Posterior vena cava (tissue), 2 donors: ENCODE data around the gene DPYSL3. TPM values are rescaled to one million over a fixed set of nuclear protein-coding genes. Genes with fewer than 3 reads are reported as not detected.

Source experiments
- DNase-seq: peaks from one replicate; pipeline ENCODE4 v3.0.0-alpha.2; 2020; ENCODE audit warnings: low spot score
- intact Hi-C, 2 donors: fragments of 100-400 bp; cut with DNase I; formaldehyde crosslinking; loops; one replicate each; pipeline versions ENCODE4 v1.14.1 to v1.14.2; 2022 to 2023
- total RNA-seq, 2 donors: library from RNA; stranded (reverse); fragmentation: NEBNext Ultra II Directional; extraction: Animal tissue kit (Norgen Biotek cat#: 25700); gene quantifications; one replicate each; pipeline ENCODE4 v1.2.1, GENCODE V29; 2021
- donor health status: DM: yes; HTN: yes; CAD: no.
- donor health status: DM: yes; HTN: yes; CAD: no.

The DPYSL3 gene
- total RNA-seq, 2 donors from 2014 or later, result 401 to 418 TPM

DNA sequence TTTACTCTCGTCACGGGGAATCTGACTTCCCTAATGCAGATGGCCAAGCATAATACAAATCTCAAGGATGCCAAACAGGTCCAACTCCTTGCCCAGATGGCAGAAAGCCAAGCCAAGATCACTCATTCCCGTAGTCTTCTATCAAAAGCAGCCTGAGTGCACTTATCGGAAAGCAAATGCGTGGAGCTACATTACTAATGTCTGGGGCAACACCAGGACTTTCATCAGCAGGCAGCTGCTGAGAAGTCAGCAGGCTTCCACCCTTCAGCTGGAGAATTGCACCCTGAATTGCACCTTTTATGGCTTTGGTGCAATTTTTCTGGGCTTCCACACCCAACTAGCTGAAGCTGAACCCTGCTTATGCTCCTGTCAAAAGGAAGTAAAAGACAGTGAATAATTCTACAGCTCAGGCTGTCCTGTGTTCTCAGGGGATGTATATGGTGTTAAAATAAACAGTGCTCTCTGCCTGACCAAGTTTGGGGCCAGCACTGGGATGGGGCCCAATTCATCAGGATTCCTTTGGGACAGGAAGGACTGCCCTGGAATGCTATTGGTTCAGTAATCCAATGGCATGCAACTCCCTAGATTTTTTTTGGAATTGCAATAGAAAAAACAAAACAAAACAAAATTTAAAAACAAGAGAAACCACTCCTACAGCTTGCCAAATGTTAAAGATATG lies 92.6 kb downstream of the DPYSL3 start:
- DNase-seq, result peak; percentile 86
- intact Hi-C loops, result loop anchor here in 1 of 2 donors (10.0 kb wide), 1 partner anchor 88 kb away; no protein-coding TSS in a partner anchor

DNA sequence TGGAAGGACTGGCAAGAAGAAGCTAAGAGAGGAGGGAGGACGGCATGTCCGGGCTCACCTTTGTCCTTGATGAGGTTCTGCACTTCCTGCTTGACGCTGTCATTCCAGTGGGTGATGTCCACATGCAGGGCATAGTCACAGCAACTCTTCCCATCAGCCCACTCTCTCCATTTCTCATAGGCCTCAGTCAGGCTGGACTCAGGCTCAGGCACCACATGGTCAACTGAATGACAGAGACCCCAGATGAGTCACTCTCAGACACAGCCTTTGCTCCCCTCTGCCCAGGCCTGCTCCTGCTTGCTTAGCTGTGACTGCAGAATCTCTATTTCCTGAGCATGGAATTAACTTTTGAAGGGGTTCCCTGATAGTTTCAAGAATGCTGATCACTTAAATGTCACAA lies 94.2 kb downstream of the DPYSL3 start:
- intact Hi-C loops, result loop anchor here in 1 of 2 donors (10.0 kb wide), 1 partner anchor 89 kb away; no protein-coding TSS in a partner anchor
- no peak for DNase-seq

DNA sequence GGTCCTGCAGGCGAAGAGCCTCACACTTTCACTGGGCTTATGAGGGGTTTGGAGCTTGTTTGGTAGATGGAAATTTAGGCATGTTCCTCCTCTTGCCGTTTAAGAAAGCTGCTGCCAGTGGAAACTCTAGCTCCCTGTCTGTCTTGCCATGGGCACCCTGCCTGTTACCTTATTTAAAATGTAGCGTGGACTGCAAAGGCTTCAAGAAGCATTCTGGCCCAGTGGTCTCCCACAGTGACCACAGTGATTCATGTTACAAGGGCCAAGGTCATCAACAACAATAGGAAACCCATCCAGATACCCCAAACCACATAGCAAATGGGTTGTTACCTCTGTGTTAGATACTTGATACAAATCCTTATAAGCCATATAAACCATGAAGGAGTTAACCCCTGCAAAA lies 96.6 kb downstream of the DPYSL3 start:
- no peak for DNase-seq
- intact Hi-C loops, result loop anchor here in 1 of 2 donors (5.0 to 10.0 kb wide), 2 partner anchors 34 to 92 kb away; no protein-coding TSS in a partner anchor

DNA sequence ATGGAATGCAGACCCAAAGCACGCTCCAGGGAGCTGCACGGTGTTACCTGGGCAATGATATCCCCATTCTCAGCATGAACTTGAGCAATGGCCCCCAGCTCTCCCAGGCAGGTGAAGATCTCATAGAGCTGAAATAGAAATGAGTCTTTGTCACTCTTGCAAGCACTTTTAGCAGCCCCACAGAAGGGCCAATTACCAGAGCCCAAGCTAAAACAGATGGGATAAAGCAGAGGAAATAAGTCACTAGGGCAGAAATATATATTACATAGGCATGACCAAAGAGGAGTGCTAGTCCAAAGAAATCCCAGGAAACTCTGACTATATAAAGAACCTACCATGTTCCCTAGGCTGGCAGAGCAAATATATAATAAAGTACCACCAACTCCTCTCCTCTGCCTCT lies 97.3 kb downstream of the DPYSL3 start:
- DNase-seq, result no peak
- intact Hi-C loops, result loop anchor here in 1 of 2 donors (5.0 to 10.0 kb wide), 2 partner anchors 35 to 92 kb away; no protein-coding TSS in a partner anchor

DNA sequence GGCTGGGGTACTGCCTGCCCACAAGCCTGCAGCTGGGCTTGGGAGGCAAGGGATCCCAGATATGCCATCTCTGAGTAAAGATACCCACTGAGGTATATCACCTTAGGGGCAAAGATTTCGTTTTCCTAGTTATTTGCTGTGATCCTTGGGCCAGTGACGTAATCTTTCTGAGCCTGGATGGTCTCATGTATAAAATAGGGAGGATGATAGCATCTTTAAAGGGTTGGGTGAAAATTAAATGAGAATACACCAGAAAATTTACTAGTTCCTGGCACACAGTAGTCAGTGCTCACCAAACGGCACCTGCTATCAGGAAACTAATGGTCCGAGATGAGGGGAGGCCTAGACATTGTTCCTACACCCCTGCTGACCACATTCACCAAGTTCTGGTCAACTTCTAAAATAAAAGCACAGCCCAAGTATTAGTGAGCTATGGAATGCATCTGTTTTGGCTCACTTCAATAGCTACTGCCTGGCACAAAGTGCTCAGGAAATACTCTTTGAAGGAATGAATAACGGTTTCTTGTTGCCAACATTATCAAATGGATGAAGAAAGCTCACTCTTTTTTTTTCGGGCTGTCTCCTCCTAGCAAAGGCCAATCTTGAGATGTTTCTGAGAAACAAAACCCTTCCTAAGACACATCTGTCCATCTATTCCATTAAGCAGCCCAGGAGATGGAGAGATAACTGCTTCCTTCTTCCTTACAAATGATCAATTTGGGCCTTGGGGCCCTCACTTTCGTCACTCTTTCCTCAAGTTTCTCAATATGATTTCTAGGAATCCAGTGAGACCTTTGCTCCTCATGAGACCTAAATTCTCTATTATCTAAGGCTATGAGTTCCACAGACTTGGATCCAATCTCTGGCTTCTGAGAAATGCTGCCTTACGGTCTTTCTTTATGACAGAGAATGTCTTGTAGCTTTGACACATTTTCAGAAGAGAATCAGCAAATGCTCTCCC lies 98.2 kb downstream of the DPYSL3 start:
- DNase-seq, result no peak
- intact Hi-C loops, result loop anchor here in 1 of 2 donors (5.0 to 10.0 kb wide), 2 partner anchors 36 to 93 kb away; no protein-coding TSS in a partner anchor

DNA sequence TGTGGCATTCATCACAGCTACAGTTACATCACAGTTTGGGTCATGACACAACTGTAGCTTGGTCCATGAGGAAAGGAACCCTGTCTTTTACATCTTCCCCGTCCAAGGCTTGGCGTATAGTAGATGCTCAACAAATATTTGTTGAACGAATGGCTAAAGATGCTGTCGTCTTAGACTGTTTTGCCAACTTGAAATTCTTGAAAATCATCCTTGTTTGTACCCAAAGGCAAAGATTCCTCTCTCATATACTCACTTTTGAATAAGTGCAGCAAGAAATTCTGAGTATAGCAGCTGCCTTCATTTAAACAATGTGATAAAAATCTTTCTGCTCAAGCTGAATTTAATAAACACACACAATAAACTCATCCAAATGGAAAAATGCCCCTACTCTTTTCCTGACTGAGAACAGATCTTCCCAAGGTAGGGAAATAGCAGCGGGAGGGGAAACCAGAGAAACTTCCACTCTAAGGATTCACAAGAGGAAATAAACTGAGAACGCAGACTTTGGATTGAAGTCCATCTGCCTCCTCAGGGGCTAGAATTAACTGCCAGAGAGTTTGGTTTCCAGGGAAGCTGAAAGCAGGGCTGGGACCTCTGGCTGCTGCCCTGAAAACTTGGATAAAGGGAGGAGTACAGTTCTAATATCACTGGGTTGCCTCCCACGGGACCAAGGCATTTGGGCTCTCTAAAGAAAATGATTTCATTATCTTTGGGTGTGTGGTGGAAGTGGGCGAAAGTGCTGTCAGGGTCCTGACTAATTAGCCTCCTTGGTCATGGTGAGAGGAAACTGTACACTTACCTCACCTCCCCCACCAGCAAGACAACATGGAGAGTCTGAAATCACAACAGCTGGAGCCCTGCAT lies 99.1 kb downstream of the DPYSL3 start:
- peak; percentile 85 for DNase-seq
- intact Hi-C loops, result loop anchor here in 1 of 2 donors (5.0 to 10.0 kb wide), 2 partner anchors 37 to 94 kb away; no protein-coding TSS in a partner anchor

DNA sequence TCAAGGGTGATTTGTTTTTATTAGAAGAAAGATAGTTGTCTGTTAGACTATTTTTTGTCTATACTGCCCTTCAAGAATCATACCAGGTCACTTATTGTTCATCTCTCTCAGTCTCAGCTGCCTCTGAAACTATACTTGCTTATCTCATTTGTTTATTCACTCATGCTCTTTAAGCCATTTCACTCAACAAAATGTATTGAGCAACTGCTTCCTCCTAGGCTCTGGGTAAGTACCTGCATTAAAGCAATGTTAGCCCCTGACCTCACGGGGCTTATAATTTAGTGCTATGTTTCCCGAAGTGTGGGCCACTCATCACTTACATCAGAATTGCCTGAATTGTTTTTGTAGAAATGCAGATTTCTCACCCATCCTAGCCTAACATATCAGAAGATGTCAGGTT lies 100.9 kb downstream of the DPYSL3 start:
- intact Hi-C loops, result no loop called here
- DNase-seq, result no peak

DNA sequence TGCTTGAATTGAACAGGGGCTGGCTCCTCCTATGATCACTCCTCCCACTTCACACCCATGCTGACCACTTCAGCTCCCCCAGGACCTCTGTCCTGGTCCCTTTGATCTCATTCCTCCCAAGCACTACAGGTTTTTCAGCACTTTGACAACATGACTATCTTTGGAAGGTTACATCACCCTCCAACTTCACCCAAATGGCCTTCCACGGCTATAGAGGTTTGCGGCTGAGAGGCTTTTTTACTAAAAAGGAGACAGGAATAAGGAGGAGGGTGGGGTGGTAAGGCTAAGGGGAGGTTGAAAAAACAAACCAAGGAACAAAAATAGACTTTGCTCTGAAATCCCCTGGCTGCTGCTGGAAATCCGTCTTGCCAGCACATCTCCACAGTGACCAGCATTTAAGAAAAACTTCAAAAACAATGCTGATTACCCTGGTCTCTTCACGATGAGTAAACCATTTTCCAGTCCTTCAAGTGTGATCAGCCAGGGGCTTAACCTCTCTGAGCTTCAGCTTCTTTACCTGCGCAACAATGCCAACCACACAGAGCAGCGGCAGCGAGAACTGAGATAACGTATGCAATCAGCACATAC lies 102.7 kb downstream of the DPYSL3 start:
- DNase-seq, result no peak
- intact Hi-C loops, result no loop called here

DNA sequence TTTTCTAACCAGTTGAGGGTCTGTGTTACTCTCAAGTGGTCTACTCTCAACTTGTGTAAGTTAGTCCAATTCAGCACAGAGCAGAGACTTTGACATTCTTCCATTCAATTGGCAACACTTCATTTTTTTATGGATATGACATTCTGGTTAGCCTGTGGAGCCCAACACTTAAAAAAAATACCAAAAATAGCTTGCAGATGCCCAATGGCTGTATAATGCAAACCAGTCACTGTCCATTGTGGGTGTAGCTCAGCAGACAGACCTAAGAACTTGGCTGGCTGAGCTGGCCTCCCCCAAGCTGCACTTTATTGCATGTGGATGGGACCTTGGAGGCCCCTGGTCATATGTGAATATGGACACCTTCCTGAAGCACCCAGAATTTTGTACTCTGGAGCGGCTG lies 103.2 kb downstream of the DPYSL3 start:
- DNase-seq, result no peak
- intact Hi-C loops, result no loop called here

DNA sequence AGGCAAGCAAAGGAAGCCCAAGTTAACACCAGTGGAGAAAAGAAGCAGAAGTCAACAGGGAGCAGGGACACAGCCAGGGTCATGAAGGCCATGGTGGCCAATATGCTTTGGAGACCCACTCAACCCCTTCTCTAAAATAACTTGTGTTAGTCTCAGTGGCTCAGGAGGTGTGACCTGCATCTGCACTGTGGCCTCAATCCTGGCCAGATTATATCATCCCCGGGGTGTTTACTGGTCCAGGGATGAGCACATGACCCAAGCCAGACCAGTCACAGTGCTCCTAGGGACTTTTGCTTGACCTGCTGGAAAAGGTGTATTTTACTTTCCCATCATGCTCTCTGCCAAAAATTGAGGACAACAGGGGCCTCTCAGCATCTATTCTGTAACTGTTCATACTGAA lies 105.2 kb downstream of the DPYSL3 start:
- intact Hi-C loops, result no loop called here
- no peak for DNase-seq

DNA sequence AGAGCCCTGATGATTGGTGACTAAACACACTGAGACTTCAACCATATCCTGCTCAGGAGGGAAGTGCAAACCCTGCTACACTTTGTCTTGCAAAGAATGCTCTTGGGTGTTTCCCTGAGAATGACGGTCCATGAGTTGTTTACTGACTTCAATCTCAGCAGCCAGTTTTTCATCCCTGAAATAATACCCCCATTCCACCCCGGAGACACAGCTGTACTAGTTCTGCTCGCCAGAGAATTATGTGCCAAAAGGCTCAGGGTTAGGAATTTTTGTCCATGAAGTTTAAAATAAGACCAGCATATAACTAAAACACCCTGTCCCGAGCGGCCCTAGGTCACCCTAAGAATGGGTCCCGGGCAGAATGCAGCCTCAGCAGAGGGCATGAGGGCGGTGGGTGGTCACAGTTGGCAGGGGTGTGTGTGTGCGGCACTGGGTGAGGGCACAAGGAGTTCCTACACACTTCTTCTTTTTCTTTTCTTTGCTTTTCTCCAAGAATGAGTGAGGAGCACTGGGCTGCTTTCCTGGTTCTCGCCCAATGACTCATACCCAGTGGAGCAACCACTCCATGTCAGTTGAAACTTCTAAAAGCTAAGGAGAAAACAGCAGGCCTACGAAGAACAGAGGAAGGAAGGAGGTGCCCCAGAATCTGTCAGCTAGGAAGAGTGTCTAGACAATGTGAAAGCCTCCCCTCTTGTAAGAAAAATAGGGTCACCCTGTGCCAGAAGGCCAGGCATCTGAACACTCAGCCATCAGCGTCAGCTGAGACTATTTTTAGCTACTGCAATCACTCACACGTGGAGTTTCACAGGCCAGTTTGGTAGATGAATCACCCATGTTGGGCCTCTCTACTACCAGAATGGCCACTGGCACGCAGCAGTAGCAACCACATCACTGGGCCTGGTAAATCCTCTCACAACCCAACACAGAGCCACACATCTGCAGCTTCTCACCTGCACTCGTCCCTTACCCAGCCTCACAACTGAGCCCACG lies 105.9 kb downstream of the DPYSL3 start:
- peak; percentile 89 for DNase-seq
- intact Hi-C loops, result no loop called here

DNA sequence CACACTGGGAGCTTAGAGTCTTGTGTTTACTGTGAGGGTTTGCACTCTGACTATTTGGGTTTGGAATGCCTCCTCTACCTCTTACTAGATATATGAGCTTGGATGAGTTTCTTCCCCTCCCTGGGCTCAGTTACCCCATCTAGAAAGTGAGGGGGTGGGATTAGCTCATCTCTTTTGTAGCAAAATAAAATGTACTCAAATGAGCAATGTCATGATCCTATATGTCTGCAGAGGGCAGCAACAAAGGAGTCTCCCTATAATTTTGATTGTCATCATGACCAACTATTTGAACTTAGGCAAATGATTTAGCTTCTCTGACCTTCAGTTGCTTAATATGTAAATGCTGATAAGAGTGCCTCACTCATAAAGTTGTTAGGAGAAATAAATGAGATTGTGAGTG lies 109.0 kb downstream of the DPYSL3 start:
- intact Hi-C loops, result no loop called here
- DNase-seq, result no peak

DNA sequence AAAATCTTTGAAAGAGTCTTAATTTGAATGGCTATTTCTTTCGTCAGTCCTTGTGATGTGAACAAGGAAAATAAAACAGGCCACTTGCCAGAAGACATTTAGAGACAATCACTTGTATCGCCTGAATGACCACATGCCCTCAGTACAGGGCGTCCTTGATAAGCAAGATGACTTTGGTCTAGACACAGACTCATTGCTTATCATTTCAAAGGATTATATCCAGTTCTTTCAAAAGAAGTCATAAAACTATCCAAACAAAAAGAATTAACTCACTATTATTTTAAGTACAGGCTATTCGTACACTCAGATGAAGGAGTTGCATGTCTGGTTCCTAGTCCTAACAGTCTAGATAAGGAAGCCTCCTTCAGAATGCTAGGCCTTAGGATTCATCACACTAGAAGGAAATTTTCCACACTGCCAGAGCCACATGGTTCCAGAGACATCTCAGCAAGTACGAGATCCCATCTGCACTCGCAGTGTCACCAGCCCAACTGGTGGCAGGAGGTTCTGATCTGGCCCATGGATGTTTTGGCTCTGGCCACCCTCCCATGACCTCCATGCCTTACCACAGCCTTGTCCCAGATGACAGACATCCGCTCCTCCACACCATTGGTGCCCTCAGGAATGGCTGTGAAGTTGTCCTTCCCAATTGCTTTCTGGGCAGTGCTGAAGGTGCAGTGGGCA lies 109.6 kb downstream of the DPYSL3 start:
- intact Hi-C loops, result no loop called here
- DNase-seq, result no peak

DNA sequence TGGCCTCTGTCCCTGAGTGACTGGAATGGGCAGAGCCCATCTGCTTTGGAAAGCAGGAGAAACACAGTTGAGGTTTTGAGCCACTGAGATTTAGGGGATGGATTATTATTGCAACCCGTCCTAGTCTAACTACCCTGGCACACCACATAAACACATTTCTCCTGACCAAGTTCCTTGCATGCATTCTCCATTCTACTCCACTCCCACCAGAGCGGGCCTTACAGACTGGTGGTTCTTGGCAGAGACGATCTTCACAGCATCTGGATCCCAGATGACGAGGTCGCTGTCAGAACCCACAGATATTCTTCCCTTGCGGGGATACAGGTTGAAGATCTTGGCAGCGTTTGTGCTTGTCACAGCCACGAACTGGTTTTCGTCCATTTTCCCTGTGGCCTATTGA lies 111.0 kb downstream of the DPYSL3 start:
- intact Hi-C loops, result no loop called here

DNA sequence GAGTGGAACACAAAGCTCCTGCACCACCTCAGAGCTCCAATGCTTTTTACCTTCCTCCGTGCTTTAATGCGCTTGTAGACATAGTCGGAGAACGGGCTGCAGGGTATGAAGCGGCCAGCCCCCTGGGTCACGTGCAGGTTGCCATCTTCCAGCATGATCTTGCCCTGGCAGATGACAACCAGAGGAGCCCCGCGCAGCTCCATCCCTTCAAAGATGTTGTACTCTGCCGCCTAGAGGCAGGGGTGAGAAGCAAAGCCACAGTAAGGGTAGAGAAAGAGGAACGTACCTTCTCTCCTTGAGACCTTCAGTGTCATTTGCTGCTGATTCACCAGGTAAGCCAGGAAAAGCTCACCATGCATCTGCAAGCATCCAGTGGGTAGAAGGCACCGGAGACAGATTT lies 112.3 kb downstream of the DPYSL3 start:
- intact Hi-C loops, result no loop called here
- no peak for DNase-seq

More for the DNA sequence above, 111.0 kb downstream of the DPYSL3 start:
- DNase-seq, result no peak

DNA sequence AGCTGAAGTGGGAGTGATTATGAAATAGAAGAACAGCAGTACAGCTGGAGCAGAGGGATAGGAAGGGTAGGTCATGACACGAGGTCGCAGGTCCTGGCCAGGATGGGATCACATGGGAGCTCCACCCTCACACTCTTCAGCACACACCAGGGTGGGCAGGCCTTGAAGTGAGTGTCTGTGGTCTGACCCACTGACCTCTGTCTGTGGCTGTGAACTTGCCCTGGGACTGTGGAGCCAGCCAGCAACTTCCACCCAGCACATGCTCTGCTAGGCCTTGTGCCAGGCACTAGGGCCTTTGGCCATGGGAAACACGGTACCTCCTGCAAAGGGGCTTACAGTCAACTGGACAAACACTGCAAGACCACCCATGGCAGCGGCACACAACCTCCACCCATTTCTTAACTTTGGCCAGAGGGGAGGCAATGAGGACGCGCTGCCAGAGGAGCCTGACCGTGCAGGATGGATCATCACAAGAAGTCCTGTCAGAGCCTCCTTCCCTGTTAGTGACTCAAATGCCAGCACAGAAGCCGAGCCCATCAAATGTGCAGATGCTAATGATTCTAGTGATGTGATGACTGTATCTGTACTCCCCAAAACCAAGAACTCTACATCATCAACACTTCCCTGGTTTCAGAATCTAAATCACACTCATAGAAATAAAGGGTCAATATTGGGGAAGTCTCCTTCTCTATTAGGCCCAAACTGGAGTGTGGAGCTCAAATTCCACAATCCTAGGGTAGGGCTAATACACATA lies 113.6 kb downstream of the DPYSL3 start:
- intact Hi-C loops, result no loop called here
- peak; percentile 92 for DNase-seq
